GM23338 (cell line): ENCODE results near the gene CFAP77. TPM values are rescaled to one million over a fixed set of nuclear protein-coding genes. Genes with fewer than 3 reads are reported as not detected.

Experiments used
- ATAC-seq: fragments of 200-7000 bp; cut with Tn5 transposase; 3 replicates; pipeline ENCODE4 v1.9.1; 2020
- DNase-seq: peaks from one replicate; pipeline ENCODE4 v3.0.0-alpha.2; 2015; ENCODE audit warnings: low spot score
- H2AFZ ChIP-seq: fragments of 200-600 bp; sonication (generic); 2 replicates; pipeline ENCODE4 v1.8.0; 2016; ENCODE audit warnings: antibody characterized with exemption, mild to moderate bottlenecking, moderate library complexity
- H3F3A ChIP-seq: fragments of 200-600 bp; sonication (generic); replicated peaks from 2 replicates; pipeline ENCODE4 v1.8.0; 2017; ENCODE audit warnings: antibody characterized with exemption, mixed run types, low read depth
- H3K27ac ChIP-seq: fragments of 200-600 bp; sonication (generic); 2 replicates; pipeline ENCODE4 v1.6.1; 2016; ENCODE audit warnings: low read depth
- H3K27me3 ChIP-seq: fragments of 200-600 bp; sonication (generic); 2 replicates; pipeline ENCODE4 v1.8.0; 2016; ENCODE audit warnings: mild to moderate bottlenecking, mixed run types, moderate library complexity; ENCODE audit not compliant: insufficient read depth
- H3K36me3 ChIP-seq: fragments of 200-600 bp; sonication (generic); 2 replicates; pipeline ENCODE4 v1.8.0; 2016; ENCODE audit warnings: mild to moderate bottlenecking; ENCODE audit not compliant: insufficient read depth
- H3K4me1 ChIP-seq: fragments of 200-600 bp; sonication (generic); 2 replicates; pipeline ENCODE4 v1.8.0; 2016; ENCODE audit warnings: mild to moderate bottlenecking, moderate library complexity; ENCODE audit not compliant: insufficient read depth
- H3K4me2 ChIP-seq: fragments of 200-600 bp; sonication (generic); 2 replicates; pipeline ENCODE4 v1.7.1; 2017; ENCODE audit warnings: mixed run types
- H3K4me3 ChIP-seq: fragments of 200-600 bp; sonication (generic); 2 replicates; pipeline ENCODE4 v1.6.1; 2016; ENCODE audit warnings: mixed run types
- H3K79me2 ChIP-seq: fragments of 200-600 bp; sonication (generic); replicated peaks from 2 replicates; pipeline ENCODE4 v1.8.0; 2017; ENCODE audit warnings: mild to moderate bottlenecking; ENCODE audit not compliant: insufficient read depth
- H3K9me2 ChIP-seq: fragments of 200-600 bp; sonication (generic); 2 replicates; pipeline ENCODE4 v1.8.0; 2017; ENCODE audit not compliant: insufficient read depth
- H4K20me1 ChIP-seq: fragments of 200-600 bp; sonication (generic); replicated peaks from 2 replicates; pipeline ENCODE4 v1.8.0; 2017; ENCODE audit warnings: mild to moderate bottlenecking; ENCODE audit not compliant: insufficient read depth
- H3K27ac Mint-ChIP-seq: 2 replicates; pipeline ENCODE4 v1.8.0; 2020; ENCODE audit warnings: inconsistent platforms, mild to moderate bottlenecking, moderate library complexity, mixed read lengths
- H3K27me3 Mint-ChIP-seq: 3 replicates; pipeline ENCODE4 v1.8.0; 2022; ENCODE audit warnings: low read depth, mild to moderate bottlenecking, moderate library complexity, mixed read lengths, inconsistent platforms; ENCODE audit not compliant: insufficient read depth, poor library complexity
- H3K36me3 Mint-ChIP-seq: 3 replicates; pipeline ENCODE4 v1.8.0; 2021; ENCODE audit warnings: low read depth, mild to moderate bottlenecking, inconsistent platforms, moderate library complexity, mixed read lengths
- H3K4me1 Mint-ChIP-seq: 3 replicates; pipeline ENCODE4 v1.8.0; 2020; ENCODE audit warnings: mild to moderate bottlenecking, inconsistent platforms, mixed read lengths
- H3K4me3 Mint-ChIP-seq: 3 replicates; pipeline ENCODE4 v1.8.0; 2021; ENCODE audit warnings: moderate library complexity, mild to moderate bottlenecking, inconsistent platforms, mixed read lengths
- H3K9me3 Mint-ChIP-seq: 3 replicates; pipeline ENCODE4 v1.8.0; 2020; ENCODE audit warnings: moderate library complexity, mild to moderate bottlenecking, inconsistent platforms, mixed read lengths
- CREB1 ChIP-seq: fragments of 250-450 bp; sonication (Bioruptor Pico); IDR thresholded peaks from 2 replicates; pipeline ENCODE4 v1.5.0; 2020; ENCODE audit warnings: low read depth, mild to moderate bottlenecking, moderate library complexity
- EZH2 ChIP-seq: fragments of 200-600 bp; sonication (generic); IDR thresholded peaks from one replicate; pipeline ENCODE4 v1.8.0; 2017; ENCODE audit warnings: antibody characterized with exemption, mild to moderate bottlenecking, low read depth; ENCODE audit not compliant: unreplicated experiment
- EZH2phosphoT487 ChIP-seq: fragments of 200-600 bp; sonication (generic); IDR thresholded peaks from one replicate; pipeline ENCODE4 v1.8.1; 2018; ENCODE audit warnings: antibody characterized with exemption; ENCODE audit not compliant: unreplicated experiment
- JUNB ChIP-seq: IDR thresholded peaks from one replicate; pipeline ENCODE4 v1.6.1; 2016; ENCODE audit warnings: antibody characterized with exemption; ENCODE audit not compliant: unreplicated experiment
- NANOG ChIP-seq: IDR thresholded peaks from 2 replicates; pipeline ENCODE4 v1.6.1; 2016; ENCODE audit warnings: antibody characterized with exemption, borderline replicate concordance
- POLR2AphosphoS5 ChIP-seq: IDR thresholded peaks from 2 replicates; pipeline ENCODE4 v1.6.1; 2016; ENCODE audit warnings: antibody characterized with exemption, low read depth
- STAT1 ChIP-seq: IDR thresholded peaks from one replicate; pipeline ENCODE4 v1.6.1; 2016; ENCODE audit warnings: antibody characterized with exemption; ENCODE audit not compliant: unreplicated experiment
- ZNF114 ChIP-seq: fragments of 250-450 bp; sonication (Bioruptor Pico); IDR thresholded peaks from 2 replicates; pipeline ENCODE4 v1.5.0; 2020; ENCODE audit warnings: mild to moderate bottlenecking, moderate library complexity
- ZNF331 ChIP-seq: fragments of 250-450 bp; sonication (Bioruptor Pico); IDR thresholded peaks from 2 replicates; pipeline ENCODE4 v1.5.0; 2020; ENCODE audit warnings: low read depth, mild to moderate bottlenecking, moderate library complexity
- polyA plus RNA-seq: library from polyadenylated mRNA; unstranded; fragments of >200 nt; fragmentation: Nextera tagmentation; extraction: Ambion mirVana; gene quantifications from 2 replicates; pipeline ENCODE4 v1.2.1, GENCODE V29; 2016
- total RNA-seq: library from RNA; depleted of rRNA; stranded (reverse); fragments of >200 nt; shearing (Covaris generic); gene quantifications from 2 replicates; pipeline ENCODE4 v1.2.3, GENCODE V29; 2014
- TF ChIP-seq, protein P1 (sequence below): fragments of 250-450 bp; sonication (Bioruptor Pico); IDR thresholded peaks from 2 replicates; pipeline ENCODE4 v1.5.0; 2020; ENCODE audit warnings: mild to moderate bottlenecking, moderate library complexity
- TF ChIP-seq, protein P2 (sequence below): IDR thresholded peaks from 2 replicates; pipeline ENCODE4 v1.6.1; 2016; ENCODE audit warnings: antibody characterized with exemption
- TF ChIP-seq, protein P3 (sequence below): IDR thresholded peaks from one replicate; pipeline ENCODE4 v1.6.1; 2018; ENCODE audit warnings: antibody characterized with exemption; ENCODE audit not compliant: unreplicated experiment
- TF ChIP-seq, protein P4 (sequence below), 2 experiments: fragments of 200-600 bp in 1 of 2; sonication (generic) in 1 of 2; conservative IDR thresholded peaks; 2 replicates each; pipeline versions ENCODE4 v1.5.1 to v1.6.1; 2016 to 2017; ENCODE audit warnings: antibody characterized with exemption in 2 of 2, low read depth in 2 of 2, mild to moderate bottlenecking in 2 of 2, moderate library complexity in 1 of 2

The CFAP77 gene
- total and polyA plus RNA-seq, 2 experiments from 2014 or later = 0.97 to 1.3 TPM

DNA sequence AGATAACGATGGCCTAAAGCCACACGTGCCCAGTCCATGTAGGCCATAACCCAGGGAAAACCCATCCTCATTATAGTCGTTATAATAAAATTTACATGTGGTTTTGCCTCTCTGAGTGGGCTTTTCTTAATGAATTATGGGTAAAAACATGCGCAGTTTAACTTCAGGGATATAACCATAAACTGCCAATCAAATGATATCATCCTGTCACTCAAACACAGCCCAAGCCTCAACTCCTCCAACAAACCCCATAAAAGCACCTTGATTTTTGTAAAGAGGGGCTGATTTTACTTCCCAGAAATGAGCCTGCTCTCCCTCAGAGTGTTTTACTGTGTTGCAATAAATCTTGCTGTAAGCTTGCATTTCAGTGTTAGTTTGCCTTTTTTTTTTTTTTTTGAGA is 39.4 kb upstream of the CFAP77 start:
- Histone ChIP-seq H3K4me2 (no peak overlapping the region), H4K20me1 (no peaks in the 10 kb centered on the region), H3K27ac (no peak overlapping the region), H3K4me1 (no peaks in the 10 kb centered on the region), H2AFZ (no peak overlapping the region), H3K4me3 (no peak overlapping the region), H3K27me3 (no peaks in the 10 kb centered on the region), H3K36me3 (no peaks in the 10 kb centered on the region), H3K79me2 (no peaks in the 10 kb centered on the region), H3K9me2 (no peaks in the 10 kb centered on the region), H3F3A (no peaks in the 10 kb centered on the region)
- H3K36me3 Mint-ChIP-seq = peaks cover 4% of the 10 kb centered on the region; the same call in 1 of the 3 replicates
- H3K27ac Mint-ChIP-seq = no peak overlapping the region
- no peak overlapping the region for H3K4me3 Mint-ChIP-seq
- peaks cover 2% of the 10 kb centered on the region for H3K27me3 Mint-ChIP-seq
- H3K4me1 Mint-ChIP-seq = peaks cover 3% of the 10 kb centered on the region; the same call in 2 of the 3 replicates
- ATAC-seq = no peak
- DNase-seq = no peak
- TF ChIP-seq ZNF331 (CRISPR knock-in tag) (no peak), STAT1 (no peak), NANOG (no peak), EZH2 (no peak), ZNF114 (no peak), EZH2phosphoT487 (no peak), CREB1 (CRISPR knock-in tag) (no peak), JUNB (no peak), POLR2AphosphoS5 (no peak)
- TF ChIP-seq, protein P1, sequence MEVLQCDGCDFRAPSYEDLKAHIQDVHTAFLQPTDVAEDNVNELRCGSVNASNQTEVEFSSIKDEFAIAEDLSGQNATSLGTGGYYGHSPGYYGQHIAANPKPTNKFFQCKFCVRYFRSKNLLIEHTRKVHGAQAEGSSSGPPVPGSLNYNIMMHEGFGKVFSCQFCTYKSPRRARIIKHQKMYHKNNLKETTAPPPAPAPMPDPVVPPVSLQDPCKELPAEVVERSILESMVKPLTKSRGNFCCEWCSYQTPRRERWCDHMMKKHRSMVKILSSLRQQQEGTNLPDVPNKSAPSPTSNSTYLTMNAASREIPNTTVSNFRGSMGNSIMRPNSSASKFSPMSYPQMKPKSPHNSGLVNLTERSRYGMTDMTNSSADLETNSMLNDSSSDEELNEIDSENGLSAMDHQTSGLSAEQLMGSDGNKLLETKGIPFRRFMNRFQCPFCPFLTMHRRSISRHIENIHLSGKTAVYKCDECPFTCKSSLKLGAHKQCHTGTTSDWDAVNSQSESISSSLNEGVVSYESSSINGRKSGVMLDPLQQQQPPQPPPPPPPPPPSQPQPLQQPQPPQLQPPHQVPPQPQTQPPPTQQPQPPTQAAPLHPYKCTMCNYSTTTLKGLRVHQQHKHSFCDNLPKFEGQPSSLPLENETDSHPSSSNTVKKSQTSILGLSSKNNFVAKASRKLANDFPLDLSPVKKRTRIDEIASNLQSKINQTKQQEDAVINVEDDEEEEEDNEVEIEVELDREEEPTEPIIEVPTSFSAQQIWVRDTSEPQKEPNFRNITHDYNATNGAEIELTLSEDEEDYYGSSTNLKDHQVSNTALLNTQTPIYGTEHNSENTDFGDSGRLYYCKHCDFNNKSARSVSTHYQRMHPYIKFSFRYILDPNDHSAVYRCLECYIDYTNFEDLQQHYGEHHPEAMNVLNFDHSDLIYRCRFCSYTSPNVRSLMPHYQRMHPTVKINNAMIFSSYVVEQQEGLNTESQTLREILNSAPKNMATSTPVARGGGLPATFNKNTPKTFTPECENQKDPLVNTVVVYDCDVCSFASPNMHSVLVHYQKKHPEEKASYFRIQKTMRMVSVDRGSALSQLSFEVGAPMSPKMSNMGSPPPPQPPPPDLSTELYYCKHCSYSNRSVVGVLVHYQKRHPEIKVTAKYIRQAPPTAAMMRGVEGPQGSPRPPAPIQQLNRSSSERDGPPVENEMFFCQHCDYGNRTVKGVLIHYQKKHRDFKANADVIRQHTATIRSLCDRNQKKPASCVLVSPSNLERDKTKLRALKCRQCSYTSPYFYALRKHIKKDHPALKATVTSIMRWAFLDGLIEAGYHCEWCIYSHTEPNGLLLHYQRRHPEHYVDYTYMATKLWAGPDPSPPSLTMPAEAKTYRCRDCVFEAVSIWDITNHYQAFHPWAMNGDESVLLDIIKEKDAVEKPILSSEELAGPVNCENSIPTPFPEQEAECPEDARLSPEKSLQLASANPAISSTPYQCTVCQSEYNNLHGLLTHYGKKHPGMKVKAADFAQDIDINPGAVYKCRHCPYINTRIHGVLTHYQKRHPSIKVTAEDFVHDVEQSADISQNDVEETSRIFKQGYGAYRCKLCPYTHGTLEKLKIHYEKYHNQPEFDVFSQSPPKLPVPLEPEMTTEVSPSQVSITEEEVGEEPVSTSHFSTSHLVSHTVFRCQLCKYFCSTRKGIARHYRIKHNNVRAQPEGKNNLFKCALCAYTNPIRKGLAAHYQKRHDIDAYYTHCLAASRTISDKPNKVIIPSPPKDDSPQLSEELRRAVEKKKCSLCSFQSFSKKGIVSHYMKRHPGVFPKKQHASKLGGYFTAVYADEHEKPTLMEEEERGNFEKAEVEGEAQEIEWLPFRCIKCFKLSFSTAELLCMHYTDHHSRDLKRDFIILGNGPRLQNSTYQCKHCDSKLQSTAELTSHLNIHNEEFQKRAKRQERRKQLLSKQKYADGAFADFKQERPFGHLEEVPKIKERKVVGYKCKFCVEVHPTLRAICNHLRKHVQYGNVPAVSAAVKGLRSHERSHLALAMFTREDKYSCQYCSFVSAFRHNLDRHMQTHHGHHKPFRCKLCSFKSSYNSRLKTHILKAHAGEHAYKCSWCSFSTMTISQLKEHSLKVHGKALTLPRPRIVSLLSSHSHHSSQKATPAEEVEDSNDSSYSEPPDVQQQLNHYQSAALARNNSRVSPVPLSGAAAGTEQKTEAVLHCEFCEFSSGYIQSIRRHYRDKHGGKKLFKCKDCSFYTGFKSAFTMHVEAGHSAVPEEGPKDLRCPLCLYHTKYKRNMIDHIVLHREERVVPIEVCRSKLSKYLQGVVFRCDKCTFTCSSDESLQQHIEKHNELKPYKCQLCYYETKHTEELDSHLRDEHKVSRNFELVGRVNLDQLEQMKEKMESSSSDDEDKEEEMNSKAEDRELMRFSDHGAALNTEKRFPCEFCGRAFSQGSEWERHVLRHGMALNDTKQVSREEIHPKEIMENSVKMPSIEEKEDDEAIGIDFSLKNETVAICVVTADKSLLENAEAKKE (CRISPR knock-in tag) = no peak
- TF ChIP-seq, protein P2, sequence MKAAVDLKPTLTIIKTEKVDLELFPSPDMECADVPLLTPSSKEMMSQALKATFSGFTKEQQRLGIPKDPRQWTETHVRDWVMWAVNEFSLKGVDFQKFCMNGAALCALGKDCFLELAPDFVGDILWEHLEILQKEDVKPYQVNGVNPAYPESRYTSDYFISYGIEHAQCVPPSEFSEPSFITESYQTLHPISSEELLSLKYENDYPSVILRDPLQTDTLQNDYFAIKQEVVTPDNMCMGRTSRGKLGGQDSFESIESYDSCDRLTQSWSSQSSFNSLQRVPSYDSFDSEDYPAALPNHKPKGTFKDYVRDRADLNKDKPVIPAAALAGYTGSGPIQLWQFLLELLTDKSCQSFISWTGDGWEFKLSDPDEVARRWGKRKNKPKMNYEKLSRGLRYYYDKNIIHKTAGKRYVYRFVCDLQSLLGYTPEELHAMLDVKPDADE = no peak
- TF ChIP-seq, protein P3, sequence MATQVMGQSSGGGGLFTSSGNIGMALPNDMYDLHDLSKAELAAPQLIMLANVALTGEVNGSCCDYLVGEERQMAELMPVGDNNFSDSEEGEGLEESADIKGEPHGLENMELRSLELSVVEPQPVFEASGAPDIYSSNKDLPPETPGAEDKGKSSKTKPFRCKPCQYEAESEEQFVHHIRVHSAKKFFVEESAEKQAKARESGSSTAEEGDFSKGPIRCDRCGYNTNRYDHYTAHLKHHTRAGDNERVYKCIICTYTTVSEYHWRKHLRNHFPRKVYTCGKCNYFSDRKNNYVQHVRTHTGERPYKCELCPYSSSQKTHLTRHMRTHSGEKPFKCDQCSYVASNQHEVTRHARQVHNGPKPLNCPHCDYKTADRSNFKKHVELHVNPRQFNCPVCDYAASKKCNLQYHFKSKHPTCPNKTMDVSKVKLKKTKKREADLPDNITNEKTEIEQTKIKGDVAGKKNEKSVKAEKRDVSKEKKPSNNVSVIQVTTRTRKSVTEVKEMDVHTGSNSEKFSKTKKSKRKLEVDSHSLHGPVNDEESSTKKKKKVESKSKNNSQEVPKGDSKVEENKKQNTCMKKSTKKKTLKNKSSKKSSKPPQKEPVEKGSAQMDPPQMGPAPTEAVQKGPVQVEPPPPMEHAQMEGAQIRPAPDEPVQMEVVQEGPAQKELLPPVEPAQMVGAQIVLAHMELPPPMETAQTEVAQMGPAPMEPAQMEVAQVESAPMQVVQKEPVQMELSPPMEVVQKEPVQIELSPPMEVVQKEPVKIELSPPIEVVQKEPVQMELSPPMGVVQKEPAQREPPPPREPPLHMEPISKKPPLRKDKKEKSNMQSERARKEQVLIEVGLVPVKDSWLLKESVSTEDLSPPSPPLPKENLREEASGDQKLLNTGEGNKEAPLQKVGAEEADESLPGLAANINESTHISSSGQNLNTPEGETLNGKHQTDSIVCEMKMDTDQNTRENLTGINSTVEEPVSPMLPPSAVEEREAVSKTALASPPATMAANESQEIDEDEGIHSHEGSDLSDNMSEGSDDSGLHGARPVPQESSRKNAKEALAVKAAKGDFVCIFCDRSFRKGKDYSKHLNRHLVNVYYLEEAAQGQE = no peak
- TF ChIP-seq, protein P4, sequence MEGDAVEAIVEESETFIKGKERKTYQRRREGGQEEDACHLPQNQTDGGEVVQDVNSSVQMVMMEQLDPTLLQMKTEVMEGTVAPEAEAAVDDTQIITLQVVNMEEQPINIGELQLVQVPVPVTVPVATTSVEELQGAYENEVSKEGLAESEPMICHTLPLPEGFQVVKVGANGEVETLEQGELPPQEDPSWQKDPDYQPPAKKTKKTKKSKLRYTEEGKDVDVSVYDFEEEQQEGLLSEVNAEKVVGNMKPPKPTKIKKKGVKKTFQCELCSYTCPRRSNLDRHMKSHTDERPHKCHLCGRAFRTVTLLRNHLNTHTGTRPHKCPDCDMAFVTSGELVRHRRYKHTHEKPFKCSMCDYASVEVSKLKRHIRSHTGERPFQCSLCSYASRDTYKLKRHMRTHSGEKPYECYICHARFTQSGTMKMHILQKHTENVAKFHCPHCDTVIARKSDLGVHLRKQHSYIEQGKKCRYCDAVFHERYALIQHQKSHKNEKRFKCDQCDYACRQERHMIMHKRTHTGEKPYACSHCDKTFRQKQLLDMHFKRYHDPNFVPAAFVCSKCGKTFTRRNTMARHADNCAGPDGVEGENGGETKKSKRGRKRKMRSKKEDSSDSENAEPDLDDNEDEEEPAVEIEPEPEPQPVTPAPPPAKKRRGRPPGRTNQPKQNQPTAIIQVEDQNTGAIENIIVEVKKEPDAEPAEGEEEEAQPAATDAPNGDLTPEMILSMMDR (conservative IDR thresholded peaks at IDR 0.05; ENCODE audit: low read depth in 2 of 2) = no peak
- no peaks in the 10 kb centered on the region for H3K9me3 Mint-ChIP-seq
